HG03039 (cell line): ENCODE data around the gene ZNF426.
"Not testable (repeated sequence)": the region's sequence is repeated elsewhere in the genome, so short reads cannot be mapped to it uniquely, and the experiment has no call there.

Experiments used
- ATAC-seq: cut with Tn5 transposase; IDR thresholded peaks from one replicate; pipeline ENCODE4 v1.9.1; 2021; ENCODE audit warnings: mild to moderate bottlenecking, moderate library complexity; ENCODE audit not compliant: unreplicated experiment

ZNF426 gene

DNA sequence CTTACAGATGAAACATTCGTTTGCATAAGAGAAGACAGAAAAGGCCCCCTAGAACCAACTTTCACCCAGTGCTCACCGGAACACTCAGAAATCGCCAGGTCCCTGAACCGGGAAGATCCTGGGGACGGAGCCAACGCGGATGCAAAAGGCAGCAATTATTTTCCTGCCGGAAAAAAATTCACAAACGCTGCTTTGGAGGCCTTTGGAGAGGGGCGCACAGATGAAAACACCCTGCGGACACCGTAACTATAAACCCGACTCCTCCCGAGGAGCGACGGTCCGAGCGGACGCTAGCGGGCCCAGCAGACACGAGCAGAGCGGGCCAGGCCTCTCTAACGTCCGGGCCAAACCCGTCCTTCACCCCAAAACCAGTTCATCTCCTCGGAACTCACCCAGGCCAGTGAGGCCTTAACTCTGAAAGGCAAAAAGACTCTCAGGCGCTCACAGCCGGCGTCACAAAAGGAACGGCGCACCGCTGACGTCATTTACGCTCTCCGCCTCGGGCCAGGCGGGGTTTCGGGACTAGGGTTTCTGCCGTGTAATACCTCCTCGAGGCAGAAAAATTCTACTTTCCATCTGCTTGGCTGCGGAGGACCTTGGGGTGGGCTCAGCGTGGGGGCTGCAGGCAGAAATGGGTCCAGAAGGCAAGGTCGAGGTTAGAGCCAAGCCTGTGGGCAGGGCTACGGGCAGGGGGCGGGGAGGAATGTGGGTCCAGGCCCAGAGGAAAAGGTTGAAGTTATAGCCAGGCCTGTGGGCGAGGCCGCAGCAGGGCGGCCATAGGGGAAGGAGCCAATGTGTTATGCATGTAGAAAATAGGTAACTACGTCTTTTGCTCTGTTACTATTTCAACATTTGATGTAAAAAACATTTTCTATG lies at the start of gene ZNF426:
ZNF426 (minus strand) TSS at position 463 of the 876 bp plus-strand sequence. CDS start 2,413 bp downstream, outside the sequence.
- peak; percentile 51 for ATAC-seq

DNA sequence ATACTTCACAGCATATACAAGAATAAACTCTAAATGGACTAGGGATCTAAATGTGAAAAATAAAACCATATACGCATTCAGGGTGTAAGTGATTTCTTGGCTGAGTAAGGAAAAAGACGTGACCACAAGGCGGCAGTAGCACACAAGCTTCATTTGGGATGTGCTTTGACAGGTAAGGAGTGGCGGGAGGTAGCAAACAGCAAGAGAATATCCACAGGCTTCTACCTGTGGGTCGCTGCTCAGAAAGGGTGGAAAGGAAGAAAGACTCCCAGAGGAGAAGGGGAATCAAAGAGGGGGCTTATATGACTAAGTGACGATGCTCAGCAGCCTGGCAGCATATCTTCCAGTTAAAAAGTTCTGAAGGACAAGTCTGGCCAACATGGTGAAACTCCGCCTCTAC lies 48.3 kb upstream of the ZNF426 start:
- ATAC-seq: no peak

DNA sequence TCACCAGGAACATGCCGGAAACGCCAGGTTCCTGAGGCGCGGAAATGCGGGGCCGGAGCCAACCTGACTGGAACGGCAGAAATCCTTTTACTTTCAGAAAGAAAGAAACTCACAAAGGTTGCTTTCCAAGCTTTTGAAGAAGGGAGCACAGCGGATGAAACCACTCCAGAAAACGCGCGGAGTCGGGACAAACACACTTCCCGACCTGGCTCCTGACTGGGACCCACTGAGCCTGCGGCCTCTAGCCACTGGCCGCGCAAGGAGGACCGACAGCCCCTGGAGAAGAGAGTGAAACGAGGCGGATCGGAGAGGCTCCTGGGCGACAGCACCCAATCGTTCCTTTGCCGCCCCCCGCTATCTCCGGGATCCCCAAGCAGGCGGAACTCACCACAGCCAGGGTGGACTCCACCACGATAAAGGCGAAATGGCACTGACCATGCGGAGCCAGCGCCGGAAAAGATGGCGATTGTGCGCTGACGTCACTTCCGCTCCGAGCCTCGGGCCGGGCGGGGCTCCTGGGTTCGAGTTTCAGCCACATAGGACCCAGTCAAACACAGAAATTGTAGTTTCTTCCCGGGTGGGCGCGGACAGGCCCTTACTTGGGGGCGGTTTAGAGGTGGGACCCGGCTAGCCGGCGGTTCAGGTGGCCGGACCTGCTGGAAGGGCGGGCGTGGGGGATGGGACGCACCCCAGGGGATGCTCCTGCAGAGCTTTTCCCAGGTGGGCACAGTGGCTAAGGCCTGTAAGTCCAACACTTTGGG lies 45.8 kb upstream of the ZNF426 start, which contains the start of gene ZNF121:
ZNF121 (minus strand) TSS at position 432 of the 761 bp plus-strand sequence. CDS start 16,407 bp downstream, outside the sequence.
- ATAC-seq: peak; percentile 73

DNA sequence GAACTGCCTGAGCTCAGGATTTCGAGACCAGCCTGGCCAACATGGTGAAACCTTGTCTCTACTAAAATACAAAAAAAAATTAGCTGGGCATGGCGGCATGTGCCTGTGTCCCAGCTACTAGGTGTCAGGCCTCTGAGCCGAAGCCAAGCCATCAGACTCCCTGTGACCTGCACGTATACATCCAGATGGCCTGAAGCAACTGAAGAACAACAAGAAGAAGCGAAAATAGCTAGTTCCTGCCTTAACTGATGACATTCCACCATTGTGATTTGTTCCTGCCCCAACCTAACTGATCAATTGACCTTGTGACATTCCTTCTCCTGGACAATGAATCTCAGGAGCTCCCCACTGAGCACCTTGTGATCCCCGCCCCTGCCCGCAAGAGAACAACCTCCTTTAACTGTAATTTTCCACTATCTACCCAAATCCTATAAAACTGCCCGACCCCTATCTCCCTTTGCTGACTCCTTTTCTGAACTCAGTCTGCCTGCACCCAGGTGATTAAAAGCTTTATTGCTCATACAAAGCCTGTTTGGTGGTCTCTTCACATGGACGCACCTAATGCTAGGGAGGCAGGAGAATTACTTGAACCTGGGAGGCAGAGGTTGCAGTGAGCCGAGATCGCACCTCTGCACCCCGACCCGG lies 43.8 kb upstream of the ZNF426 start:
- ATAC-seq: not testable (repeated sequence)

DNA sequence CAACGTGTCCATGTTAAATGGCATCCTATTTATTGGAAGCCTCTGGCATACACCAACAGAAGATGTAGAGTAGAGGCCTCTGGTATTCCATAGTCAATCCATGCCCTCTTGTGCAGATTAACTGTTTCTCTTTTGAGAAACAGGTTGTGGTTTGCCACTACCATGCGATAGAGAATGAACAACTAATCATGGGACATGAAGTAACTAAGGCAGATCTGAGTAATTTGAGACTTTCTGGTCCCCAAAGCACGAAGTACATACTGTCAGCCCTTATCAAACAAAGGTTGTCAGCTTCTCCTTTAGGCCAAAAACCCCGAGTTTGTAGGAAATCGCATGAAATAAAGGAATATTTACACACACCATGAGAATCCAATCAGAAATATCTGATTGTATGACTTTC lies 42.3 kb upstream of the ZNF426 start:
- ATAC-seq: no peak

DNA sequence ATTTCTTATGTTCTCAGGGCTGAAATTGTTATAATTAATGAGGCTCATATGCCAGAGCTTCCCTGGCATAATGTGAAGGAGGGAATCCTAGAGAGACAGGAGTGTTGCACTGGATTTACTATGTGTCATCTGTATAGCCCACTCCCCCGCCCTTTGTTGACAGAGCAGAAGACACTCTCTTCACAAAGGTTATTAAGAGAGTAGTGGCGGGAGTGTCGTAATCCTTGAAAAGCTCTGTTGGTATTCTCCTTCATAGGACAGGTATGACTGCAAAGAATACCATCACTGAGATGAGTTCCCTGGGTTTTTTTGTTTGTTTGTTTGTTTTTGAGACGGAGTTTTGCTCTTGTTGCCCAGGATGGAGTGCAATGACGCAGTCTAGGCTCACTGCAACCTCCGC lies 31.8 kb upstream of the ZNF426 start:
- no peak for ATAC-seq

DNA sequence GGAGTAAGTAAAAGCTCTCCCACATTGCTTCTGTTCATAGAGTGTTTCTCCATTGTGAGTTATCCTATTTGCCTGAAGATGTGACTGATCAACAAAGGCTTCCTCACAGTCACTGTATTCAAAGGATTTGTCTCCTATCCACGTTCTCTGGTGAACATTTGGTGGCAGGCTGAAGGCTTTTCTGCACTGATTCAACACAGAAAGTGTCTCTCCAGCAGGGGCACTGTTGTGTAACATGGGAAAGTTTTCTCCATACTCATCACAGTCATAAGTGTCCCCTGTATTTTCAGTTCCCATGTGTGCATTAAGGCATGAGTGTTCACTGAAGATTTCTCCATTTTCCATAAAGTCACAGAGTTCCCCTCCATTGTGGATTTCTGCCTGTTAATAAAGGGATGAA lies 28.3 kb upstream of the ZNF426 start:
- no peak for ATAC-seq

DNA sequence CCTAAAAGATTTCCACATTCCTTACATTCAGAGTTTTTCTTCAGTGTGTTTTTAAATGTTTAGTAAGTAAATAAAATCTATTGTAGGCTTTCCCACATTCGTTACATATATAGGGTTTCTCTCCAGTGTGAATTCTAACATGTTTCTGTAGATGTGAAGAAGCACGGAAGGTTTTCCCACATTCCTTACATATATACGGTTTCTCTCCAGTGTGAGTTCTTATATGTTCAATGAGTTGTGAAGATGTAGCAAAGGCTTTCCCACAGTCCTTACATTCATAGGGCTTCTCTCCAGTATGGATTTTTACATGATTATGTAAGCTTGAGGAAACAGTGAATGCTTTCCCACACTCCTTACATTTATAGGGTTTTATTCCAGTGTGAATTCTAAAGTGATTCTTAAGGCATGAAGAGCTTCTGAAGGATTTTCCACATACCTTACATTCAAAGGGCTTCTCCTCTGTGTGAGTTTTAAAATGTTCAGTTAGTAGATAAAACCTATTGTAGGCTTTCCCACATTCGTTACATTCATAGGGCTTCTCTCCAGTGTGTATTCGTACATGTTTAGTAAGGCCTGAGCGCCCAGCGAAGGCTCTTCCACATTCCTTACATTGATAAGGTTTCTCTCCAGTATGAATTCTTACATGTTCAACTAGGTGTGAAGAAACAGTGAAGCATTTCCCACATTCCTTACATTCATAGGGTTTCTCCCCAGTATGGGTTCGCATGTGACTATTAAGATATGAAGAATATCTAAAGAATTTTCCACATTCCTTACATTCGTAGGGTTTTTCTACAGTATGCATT lies 27.7 kb upstream of the ZNF426 start:
- no peak for ATAC-seq

DNA sequence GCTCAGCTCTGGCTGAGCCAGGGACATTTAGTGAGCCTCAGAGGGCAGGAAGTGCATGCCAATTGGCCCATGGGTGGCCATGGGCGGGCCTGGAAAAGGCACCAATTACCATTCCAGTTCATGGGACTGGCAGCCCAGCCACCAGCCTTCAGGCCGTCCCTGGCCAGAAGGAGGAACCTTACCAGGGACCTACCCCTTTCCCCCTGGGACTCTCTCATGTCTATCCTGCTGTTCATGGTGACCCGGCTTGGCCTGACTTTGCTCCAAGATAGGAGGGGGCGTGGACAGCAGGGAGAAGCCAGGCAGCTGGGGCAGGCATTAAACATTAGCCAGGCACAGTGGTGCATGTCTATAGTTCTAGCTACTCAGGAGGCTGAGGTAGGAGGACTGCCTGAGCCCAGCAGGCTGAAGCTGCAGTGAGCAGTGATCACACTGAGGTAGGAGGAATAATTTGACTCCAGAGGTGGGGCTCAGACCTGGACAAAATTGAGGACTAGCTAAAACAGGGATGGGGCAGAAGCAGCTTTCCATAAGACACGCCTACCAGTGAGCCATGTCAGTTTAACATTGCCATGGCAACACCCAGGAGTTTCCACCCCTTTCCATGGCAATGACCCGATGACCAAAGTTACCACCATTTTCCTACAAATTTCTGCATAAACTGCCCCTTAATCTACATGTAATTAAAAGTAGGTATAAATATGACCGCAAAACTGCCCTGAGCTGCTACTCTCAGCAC lies 14.3 kb upstream of the ZNF426 start:
- ATAC-seq: no peak

DNA sequence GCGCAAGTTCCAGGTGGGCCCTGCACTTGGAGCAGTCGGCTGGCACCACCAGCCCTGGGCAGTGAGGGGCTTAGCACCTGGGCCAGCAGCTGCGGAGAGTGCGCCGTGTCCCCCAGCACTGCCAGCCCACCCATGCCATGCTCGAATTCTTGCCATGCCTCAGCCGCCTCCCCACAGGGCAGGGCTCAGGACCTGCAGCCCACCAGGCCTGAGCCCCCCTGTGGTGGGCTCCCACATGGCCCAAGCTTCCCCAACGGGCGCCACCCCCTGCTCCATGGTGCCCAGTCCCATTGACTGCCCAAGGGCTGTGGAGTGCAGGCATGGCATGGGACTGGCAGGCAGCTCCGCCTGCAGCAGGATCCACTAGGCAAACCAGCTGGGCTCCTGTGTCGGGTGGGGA lies 9.4 kb upstream of the ZNF426 start:
- ATAC-seq: no peak

DNA sequence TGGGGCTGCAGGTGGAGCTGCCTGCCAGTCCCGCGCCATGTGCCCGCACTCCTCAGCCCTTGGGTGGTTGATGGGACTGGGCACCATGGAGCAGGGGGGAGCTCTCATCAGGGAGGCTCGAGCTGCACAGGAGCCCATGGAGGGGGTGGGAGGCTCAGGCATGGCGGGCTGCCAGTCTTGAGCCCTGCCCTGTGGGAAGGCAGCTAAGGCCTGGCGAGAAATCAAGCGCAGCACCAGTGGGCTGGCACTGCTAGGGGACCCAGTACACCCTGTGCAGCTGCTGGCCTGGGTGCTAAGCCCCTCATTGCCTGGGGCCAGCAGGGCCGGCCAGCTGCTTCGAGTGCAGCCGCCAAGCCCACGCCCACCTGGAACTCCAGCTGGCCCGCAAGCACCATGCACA lies 2.8 kb upstream of the ZNF426 start:
- ATAC-seq: not testable (repeated sequence)

DNA sequence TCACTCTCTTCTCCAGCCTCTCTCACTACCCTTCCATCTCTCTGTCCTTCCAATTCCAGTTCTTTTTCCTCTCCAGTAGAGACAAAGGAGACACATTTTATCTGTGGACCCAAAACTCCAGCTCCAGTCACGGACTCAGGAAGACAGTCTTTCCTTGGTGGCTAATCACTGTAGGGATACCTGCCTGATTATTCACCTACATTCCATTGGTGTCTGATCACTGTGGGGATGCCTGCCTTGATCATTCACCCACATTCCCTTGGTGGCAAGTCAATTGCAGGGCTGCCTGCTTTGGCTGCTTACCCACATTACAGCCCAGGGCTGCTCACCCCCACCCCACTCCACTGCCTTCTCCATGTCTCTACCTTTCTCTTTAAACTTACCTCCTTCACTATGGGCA lies 1.5 kb upstream of the ZNF426 start:
- not testable (repeated sequence) for ATAC-seq

DNA sequence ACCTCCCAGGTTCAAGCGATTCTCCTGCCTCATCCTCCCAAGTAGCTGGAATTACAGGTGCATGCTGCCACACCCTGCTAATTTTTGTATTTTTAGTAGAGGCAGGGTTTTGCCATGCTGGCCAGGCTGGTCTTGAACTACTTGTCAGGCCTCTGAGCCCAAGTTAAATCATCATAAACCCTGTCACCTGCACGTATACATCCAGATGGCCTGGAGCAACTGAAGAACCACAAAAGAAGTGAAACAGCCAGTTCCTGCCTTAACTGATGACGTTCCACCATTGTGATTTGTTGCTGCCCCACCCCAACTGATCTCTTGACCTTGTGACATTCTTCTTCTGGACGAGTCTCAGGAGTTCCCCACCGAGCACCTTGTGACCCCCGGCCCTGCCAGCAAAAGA lies 756 bp upstream of the ZNF426 start:
- ATAC-seq: not testable (repeated sequence)

DNA sequence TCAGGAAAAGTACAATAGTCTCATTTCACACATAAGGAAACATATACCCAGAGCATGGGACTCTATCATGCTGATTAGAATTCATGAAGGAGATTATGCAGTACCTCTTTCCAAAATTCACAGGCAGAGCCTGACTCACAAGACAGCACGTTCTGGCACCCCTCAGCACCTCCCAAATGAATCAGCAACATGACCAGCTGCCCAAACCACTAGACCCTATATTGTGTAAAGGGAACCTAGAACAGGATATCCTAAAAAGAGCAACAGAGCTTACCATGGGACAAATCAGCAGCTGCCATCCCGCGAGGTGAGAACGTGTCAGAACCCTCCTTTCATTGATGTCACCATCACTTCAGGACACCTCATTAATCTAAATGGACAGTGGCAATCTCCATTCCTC lies 2.5 kb downstream of the ZNF426 start:
- no peak for ATAC-seq

DNA sequence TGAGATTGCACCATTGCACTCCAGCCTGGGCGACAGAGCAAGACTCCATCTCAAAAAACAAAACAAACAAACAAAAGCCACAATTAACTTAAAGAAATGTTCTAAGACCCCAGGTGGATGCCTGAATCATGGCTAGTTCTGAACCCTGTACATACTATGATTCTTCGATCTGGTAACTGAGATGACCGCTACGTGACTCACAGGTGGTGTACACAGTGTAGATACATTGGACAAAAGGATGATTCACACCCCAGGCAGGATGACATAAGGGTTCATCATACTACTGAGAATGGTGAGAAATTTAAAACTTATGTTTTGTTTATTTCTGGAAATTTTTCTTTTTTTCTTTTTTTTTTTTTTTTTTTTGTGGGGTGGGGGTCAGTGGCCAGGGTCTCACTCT lies 6.5 kb downstream of the ZNF426 start:
- no peak for ATAC-seq

DNA sequence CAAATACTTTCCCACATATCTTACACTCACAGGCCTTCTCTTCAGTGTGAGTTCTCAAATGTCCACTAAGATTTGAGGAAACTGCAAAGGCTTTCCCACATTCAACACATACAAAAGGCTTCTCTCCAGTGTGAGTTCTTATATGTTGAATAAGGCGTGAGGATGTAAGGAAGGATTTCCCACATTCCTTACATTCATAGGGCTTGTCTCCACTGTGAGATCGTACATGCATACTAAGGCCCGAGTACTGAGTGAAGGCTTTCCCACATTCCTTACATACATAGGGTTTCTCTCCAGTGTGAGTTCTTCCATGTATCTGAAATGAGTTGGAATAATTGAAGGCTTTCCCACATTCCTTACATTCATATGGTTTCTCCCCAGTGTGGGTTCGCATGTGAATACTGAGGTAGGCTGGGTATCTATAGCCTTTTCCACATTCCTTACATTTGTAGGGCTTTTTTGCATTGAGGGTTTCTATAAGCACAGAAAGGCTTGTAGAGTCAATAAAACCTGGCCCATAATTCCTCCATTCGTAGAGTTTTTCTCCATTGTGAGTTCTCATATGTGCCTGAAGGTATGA lies 9.6 kb downstream of the ZNF426 start:
- ATAC-seq: no peak

DNA sequence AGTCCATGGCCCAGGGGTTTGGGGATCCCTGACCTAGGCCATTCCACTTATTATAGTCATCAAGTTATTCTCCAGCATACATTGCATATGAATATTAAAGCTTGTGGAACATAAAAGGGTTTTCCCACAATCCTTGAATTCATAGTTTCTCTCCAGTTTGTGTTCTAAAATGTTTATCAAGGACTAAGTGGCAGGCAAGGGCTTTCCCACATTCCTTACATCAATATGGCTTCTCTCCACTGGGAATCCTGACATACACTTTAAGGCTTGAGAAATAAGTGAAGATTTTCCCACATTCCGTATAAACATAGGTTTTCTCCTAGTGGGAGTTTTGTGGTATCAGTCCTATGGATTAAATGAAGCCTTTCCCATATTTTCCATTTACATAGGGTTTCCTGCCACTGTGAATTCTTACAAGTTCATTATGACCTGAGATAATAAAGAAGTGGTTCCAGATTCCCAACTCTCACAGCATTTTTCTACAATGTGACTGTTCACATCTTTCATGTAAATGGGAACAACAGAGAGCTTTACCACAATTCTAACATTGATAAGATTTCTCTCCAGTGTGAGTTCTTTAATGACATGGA lies 14.5 kb downstream of the ZNF426 start:
- ATAC-seq: no peak

DNA sequence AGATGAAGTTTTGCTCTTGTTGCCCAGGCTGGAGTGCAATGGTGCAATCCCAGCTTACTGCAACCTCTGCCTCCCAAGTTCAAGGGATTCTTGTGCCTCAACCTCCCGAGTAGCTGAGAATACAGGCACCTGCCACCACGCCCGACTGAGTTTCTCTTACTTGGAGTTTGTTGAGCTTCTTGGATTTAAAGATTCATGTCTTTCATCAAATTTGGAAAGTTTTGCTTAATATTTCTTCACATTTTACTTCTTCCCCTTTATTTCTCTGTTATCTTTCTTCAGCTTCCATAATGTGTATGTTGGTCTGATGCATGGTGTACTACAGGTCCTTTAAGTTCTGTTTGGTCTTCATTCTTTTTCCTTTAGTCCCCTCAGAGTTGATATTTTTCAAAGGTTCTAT lies 31.2 kb downstream of the ZNF426 start:
- no peak for ATAC-seq

DNA sequence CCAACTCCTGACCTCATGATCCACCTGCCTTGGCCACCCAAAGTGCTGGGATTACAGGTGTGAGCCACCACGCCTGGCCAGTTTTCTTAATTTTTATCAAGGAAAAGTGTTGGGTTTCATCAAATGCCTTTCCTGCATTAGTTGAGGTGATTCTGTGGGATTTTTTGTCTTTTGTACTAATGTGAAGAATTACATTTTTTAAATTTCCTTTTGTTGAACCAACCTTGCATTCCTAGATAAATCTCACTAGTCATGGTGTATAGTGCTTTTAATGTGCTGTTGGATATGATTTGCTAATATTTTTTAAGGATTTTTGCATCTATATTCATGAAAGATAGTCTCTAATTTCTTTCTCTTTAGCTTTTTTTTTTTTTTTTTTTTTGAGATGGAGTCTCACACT lies 37.6 kb downstream of the ZNF426 start:
- no peak for ATAC-seq
